ENCODE data around the gene HOXB4.

The HOXB4 gene

GRCh38 chr17:48577946-48578615 is at the start of gene HOXB4:
Gene HOXB4 (minus strand): TSS chr17:48578350. CDS start chr17:48578319, 31 bp downstream.
- peak in 1 of 2 donors; percentile 35 for DNase-seq (ENCODE audit: low read depth in 2 of 2, low spot score in 1 of 2)

GRCh38 chr17:48627118-48627597 is 49.0 kb upstream of the HOXB4 start:
- no peak for DNase-seq (ENCODE audit: low read depth in 2 of 2, low spot score in 1 of 2)

GRCh38 chr17:48626245-48627117 is 48.3 kb upstream of the HOXB4 start, which contains the start of gene HOXB9:
Gene HOXB9 (minus strand): TSS chr17:48626358. CDS start chr17:48626269, 89 bp downstream.
- no peak for DNase-seq (ENCODE audit: low read depth in 2 of 2, low spot score in 1 of 2)

- no peak for DNase-seq (ENCODE audit: low read depth in 2 of 2, low spot score in 1 of 2)
Measured at GRCh38 chr17:48625495-48626244, 47.5 kb upstream of the HOXB4 start.

GRCh38 chr17:48624544-48625494 is 46.7 kb upstream of the HOXB4 start:
- no peak for DNase-seq (ENCODE audit: low read depth in 2 of 2, low spot score in 1 of 2)

- no peak for DNase-seq (ENCODE audit: low read depth in 2 of 2, low spot score in 1 of 2)
Measured at GRCh38 chr17:48624118-48624517, 46.0 kb upstream of the HOXB4 start.

GRCh38 chr17:48623583-48623982 is 45.4 kb upstream of the HOXB4 start:
- DNase-seq (ENCODE audit: low read depth in 2 of 2, low spot score in 1 of 2) = no peak

GRCh38 chr17:48622857-48623256 is 44.7 kb upstream of the HOXB4 start:
- DNase-seq (ENCODE audit: low read depth in 2 of 2, low spot score in 1 of 2) = no peak

GRCh38 chr17:48621410-48622392 is 43.6 kb upstream of the HOXB4 start:
- no peak for DNase-seq (ENCODE audit: low read depth in 2 of 2, low spot score in 1 of 2)

GRCh38 chr17:48620461-48621139 is 42.5 kb upstream of the HOXB4 start:
- no peak for DNase-seq (ENCODE audit: low read depth in 2 of 2, low spot score in 1 of 2)

- no peak for DNase-seq (ENCODE audit: low read depth in 2 of 2, low spot score in 1 of 2)
Measured at GRCh38 chr17:48619826-48620449, 41.8 kb upstream of the HOXB4 start.

- peak; percentile 61 to 72 for DNase-seq (ENCODE audit: low read depth in 2 of 2, low spot score in 1 of 2)
Measured at GRCh38 chr17:48618256-48618896, 40.2 kb upstream of the HOXB4 start.

- no peak for DNase-seq (ENCODE audit: low read depth in 2 of 2, low spot score in 1 of 2)
Measured at GRCh38 chr17:48617471-48618255, 39.5 kb upstream of the HOXB4 start.

GRCh38 chr17:48616717-48617470 is 38.7 kb upstream of the HOXB4 start:
- DNase-seq (ENCODE audit: low read depth in 2 of 2, low spot score in 1 of 2) = no peak

GRCh38 chr17:48615963-48616716 is 38.0 kb upstream of the HOXB4 start:
- DNase-seq (ENCODE audit: low read depth in 2 of 2, low spot score in 1 of 2) = no peak
